ENCODE data around the gene TTC4.

The TTC4 gene

DNA sequence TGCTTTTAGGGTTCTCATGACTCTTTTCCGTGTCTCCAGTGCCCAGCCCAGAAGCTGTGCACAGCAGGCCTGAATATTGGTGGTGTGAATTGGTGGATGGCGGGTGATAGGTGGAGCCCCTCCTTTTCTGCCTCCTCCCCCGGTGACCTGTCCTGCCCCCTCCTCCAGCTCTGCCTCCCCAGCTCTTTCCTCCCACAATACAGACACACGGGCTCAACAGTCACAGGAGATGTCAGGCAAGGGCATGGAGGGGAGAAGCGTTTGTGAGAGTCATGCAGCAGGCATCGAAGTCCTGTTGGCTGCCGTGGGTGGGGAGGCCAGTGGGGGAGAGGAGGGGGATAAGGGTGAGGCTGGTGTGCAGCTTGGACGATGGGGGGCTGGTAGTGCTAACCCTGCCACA lies 17.3 kb upstream of the TTC4 start:
- Histone ChIP-seq H3K4me1 (no peaks in the 10 kb centered on the region), H3K36me3 (no peaks in the 10 kb centered on the region), H3K9me3 (no peaks in the 10 kb centered on the region), H3K4me3 (ENCODE audit: low read depth, low read length) (no peak overlapping the region), H3K27me3 (no peaks in the 10 kb centered on the region)
- DNase-seq, result no peak
- TF ChIP-seq, protein P1, sequence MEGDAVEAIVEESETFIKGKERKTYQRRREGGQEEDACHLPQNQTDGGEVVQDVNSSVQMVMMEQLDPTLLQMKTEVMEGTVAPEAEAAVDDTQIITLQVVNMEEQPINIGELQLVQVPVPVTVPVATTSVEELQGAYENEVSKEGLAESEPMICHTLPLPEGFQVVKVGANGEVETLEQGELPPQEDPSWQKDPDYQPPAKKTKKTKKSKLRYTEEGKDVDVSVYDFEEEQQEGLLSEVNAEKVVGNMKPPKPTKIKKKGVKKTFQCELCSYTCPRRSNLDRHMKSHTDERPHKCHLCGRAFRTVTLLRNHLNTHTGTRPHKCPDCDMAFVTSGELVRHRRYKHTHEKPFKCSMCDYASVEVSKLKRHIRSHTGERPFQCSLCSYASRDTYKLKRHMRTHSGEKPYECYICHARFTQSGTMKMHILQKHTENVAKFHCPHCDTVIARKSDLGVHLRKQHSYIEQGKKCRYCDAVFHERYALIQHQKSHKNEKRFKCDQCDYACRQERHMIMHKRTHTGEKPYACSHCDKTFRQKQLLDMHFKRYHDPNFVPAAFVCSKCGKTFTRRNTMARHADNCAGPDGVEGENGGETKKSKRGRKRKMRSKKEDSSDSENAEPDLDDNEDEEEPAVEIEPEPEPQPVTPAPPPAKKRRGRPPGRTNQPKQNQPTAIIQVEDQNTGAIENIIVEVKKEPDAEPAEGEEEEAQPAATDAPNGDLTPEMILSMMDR (IDR thresholded peaks at IDR 0.05; ENCODE audit: low read depth, low read length), result no peak

DNA sequence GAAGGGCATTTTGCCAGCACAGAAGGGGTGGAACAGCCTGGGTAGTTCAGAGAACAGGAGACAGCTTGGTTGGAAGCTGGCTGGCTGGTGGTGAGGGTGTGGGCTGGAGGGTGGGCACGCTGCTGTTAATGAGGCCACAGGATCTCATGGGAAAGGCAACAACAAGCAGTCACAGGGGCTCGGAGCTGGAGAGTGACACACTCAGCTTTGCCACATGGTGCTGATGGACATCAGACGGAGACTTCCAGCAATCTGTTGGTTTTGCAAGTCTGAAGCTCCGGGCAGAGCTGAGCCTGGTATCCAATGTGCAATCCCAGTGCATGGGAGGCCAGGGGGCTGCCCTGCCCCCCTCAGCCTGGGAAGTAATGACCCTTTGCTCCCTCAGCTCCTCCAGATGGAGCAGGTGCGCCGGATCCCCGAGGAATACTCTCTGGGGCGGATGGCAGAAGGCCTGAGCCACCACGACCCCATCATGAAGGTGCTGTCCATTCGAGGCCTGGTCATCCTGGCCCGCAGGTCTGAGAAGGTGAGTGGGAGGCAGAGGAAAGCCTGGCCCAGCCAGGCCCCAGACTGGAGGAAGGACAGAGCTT lies 15.6 kb upstream of the TTC4 start:
- Histone ChIP-seq H3K4me3 (ENCODE audit: low read depth, low read length) (no peak overlapping the region), H3K4me1 (no peaks in the 10 kb centered on the region), H3K9me3 (no peaks in the 10 kb centered on the region), H3K36me3 (no peaks in the 10 kb centered on the region), H3K27me3 (no peaks in the 10 kb centered on the region)
- TF ChIP-seq, protein P1 (IDR thresholded peaks at IDR 0.05; ENCODE audit: low read depth, low read length), result no peak
- no peak for DNase-seq

GRCh38 chr1:54701066-54701465 lies 14.6 kb upstream of the TTC4 start:
- no peaks in the 10 kb centered on the region for H3K27me3 ChIP-seq
- no peaks in the 10 kb centered on the region for H3K36me3 ChIP-seq

GRCh38 chr1:54701996-54702395 lies 13.7 kb upstream of the TTC4 start:
- Histone ChIP-seq H3K9me3 (no peaks in the 10 kb centered on the region), H3K4me3 (ENCODE audit: low read depth, low read length) (no peak overlapping the region), H3K4me1 (no peaks in the 10 kb centered on the region), H3K27me3 (no peaks in the 10 kb centered on the region), H3K36me3 (no peaks in the 10 kb centered on the region)
- TF ChIP-seq, protein P1 (IDR thresholded peaks at IDR 0.05; ENCODE audit: low read depth, low read length), result no peak
- no peak for DNase-seq

More at GRCh38 chr1:54701066-54701465, 14.6 kb upstream of the TTC4 start:
- no peaks in the 10 kb centered on the region for H3K9me3 ChIP-seq
- TF ChIP-seq, protein P1 (IDR thresholded peaks at IDR 0.05; ENCODE audit: low read depth, low read length), result no peak
- H3K4me1 ChIP-seq, result no peaks in the 10 kb centered on the region
- H3K4me3 ChIP-seq (ENCODE audit: low read depth, low read length), result no peak overlapping the region
- DNase-seq, result no peak

- TF ChIP-seq, protein P1 (IDR thresholded peaks at IDR 0.05; ENCODE audit: low read depth, low read length), result no peak
- no peak overlapping the region for H3K4me3 ChIP-seq (ENCODE audit: low read depth, low read length)
- H3K4me1 ChIP-seq, result no peaks in the 10 kb centered on the region
- H3K27me3 ChIP-seq, result no peaks in the 10 kb centered on the region
- no peak for DNase-seq
- no peaks in the 10 kb centered on the region for H3K9me3 ChIP-seq
- no peaks in the 10 kb centered on the region for H3K36me3 ChIP-seq
These were observed 12.2 kb upstream of the TTC4 start for GRCh38 chr1:54703471-54703870.

DNA sequence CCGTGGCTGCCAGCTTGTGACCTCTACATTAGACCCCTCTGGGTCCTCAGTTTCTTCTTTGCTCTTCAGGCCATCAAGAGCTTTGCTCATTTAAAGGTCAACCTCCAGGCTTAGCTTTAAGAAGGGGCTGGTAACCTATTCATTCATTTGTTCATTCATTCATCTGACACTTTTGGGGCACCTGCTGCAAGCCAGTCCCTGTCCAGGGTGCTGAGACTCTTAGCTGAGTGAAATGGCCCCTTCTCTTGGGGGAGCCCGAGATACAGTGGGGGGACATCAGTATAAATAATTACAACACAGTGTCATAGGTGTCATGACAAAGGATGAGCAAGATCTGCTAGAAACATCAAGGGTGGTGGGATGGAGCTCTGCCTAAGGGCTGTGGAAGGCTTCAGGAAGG lies 10.5 kb upstream of the TTC4 start:
- DNase-seq, result no peak
- H3K4me1 ChIP-seq, result no peaks in the 10 kb centered on the region
- no peaks in the 10 kb centered on the region for H3K9me3 ChIP-seq
- H3K4me3 ChIP-seq (ENCODE audit: low read depth, low read length), result no peak overlapping the region
- no peaks in the 10 kb centered on the region for H3K27me3 ChIP-seq
- TF ChIP-seq, protein P1 (IDR thresholded peaks at IDR 0.05; ENCODE audit: low read depth, low read length), result no peak
- no peaks in the 10 kb centered on the region for H3K36me3 ChIP-seq

Data from BE2C (cell line).